PC-3 (cell line): ENCODE measurements around the gene KCP.

Source experiments
- EZH2phosphoT487 ChIP-seq: fragments of 300-600 bp; sonication (generic); IDR thresholded peaks from 2 replicates; pipeline ENCODE4 v1.6.1; 2018; ENCODE audit warnings: mild to moderate bottlenecking, antibody characterized with exemption, low read length, borderline replicate concordance
- TF ChIP-seq, protein P1 (sequence below): fragments of 300-600 bp; sonication (generic); conservative IDR thresholded peaks from 2 replicates; pipeline ENCODE4 v1.5.1; 2017; ENCODE audit warnings: antibody characterized with exemption, low read depth, mild to moderate bottlenecking, low read length

DNA sequence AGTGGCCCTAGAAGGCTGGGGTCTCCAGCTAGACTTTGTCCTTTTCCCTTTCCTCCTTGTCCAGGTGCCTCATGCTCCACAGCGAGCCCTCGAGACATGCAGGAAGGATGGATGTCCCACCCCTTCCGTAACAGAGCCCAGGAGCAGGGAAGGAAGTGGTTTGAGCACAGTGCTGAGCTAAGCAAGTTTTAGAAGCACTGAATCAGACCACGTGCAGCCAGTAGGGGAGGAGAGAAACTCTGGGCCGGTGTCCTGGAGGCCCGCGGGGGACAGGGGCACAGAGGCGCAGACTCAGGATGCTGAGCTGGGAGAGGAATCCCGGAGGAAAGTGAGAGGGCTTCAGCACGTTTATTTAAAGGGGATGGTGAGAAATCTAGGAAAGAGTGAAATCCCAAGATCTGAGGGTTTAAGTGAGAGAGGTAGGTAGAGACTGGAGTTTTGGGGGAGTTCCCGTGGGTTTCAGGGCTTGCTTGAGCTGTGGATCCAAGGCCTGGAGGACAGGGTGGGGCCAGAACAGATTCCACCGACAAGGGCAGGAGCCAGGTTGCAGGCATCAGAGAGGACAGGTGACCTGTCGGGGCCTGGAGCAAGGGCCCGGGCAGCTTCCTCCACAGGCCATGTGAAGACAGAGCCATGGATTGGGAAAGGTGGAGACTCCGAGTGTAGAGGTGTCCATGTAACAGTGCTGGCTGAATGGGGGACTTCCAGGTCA, 22.8 kb upstream of the KCP start:
- TF ChIP-seq, protein P1, sequence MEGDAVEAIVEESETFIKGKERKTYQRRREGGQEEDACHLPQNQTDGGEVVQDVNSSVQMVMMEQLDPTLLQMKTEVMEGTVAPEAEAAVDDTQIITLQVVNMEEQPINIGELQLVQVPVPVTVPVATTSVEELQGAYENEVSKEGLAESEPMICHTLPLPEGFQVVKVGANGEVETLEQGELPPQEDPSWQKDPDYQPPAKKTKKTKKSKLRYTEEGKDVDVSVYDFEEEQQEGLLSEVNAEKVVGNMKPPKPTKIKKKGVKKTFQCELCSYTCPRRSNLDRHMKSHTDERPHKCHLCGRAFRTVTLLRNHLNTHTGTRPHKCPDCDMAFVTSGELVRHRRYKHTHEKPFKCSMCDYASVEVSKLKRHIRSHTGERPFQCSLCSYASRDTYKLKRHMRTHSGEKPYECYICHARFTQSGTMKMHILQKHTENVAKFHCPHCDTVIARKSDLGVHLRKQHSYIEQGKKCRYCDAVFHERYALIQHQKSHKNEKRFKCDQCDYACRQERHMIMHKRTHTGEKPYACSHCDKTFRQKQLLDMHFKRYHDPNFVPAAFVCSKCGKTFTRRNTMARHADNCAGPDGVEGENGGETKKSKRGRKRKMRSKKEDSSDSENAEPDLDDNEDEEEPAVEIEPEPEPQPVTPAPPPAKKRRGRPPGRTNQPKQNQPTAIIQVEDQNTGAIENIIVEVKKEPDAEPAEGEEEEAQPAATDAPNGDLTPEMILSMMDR: no peak
- TF ChIP-seq EZH2phosphoT487: no peak
